Choroid plexus epithelial cell (primary cell): ENCODE measurements around the gene PAWR.
"Not testable (repeated sequence)": the region's sequence is repeated elsewhere in the genome, so short reads cannot be mapped to it uniquely, and the experiment has no call there.

Experiments used
- DNase-seq: peaks from one replicate; pipeline ENCODE4 v3.0.0-alpha.2; 2010; ENCODE audit warnings: low read depth
- H3K4me3 ChIP-seq: 2 replicates; pipeline ENCODE4 v1.5.1; 2011; ENCODE audit warnings: low read depth, mild to moderate bottlenecking, control low read depth, low read length, moderate library complexity
- TF ChIP-seq, protein P1 (sequence below): conservative IDR thresholded peaks from 2 replicates; pipeline ENCODE4 v1.5.1; 2011; ENCODE audit warnings: low read depth, mild to moderate bottlenecking, control low read depth, inconsistent platforms, low read length, moderate library complexity

The PAWR gene

DNA sequence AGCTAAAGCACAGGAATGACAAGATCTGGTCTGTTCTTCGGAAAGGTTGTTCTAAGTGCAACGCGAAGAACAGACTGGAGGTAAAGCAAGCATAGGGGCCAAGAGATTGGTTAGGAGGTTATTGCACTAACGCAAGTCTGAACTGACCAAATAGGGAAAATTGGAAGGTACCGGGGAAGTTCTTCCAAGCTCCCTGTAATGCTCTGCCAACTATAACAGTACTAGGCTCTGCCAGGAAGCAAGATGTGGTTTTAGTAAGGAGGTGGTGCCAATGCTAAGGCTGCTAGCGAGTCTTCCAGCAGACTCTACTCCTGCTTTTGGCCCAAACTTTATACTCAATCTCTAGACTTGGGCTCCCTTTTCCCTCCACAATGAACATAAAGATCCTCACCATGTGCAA lies 138.6 kb downstream of the PAWR start:
- TF ChIP-seq, protein P1, sequence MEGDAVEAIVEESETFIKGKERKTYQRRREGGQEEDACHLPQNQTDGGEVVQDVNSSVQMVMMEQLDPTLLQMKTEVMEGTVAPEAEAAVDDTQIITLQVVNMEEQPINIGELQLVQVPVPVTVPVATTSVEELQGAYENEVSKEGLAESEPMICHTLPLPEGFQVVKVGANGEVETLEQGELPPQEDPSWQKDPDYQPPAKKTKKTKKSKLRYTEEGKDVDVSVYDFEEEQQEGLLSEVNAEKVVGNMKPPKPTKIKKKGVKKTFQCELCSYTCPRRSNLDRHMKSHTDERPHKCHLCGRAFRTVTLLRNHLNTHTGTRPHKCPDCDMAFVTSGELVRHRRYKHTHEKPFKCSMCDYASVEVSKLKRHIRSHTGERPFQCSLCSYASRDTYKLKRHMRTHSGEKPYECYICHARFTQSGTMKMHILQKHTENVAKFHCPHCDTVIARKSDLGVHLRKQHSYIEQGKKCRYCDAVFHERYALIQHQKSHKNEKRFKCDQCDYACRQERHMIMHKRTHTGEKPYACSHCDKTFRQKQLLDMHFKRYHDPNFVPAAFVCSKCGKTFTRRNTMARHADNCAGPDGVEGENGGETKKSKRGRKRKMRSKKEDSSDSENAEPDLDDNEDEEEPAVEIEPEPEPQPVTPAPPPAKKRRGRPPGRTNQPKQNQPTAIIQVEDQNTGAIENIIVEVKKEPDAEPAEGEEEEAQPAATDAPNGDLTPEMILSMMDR: no peak
- peak; percentile 6 for DNase-seq
- no peak overlapping the region for H3K4me3 ChIP-seq

- TF ChIP-seq, protein P1: no peak
- DNase-seq: peak; percentile 83
- no peak overlapping the region for H3K4me3 ChIP-seq
These were observed 141.1 kb downstream of the PAWR start for GRCh38 chr12:79549531-79550271.

- TF ChIP-seq, protein P1: no peak
- no peak for DNase-seq
- no peak overlapping the region for H3K4me3 ChIP-seq
These were observed 142.2 kb downstream of the PAWR start for GRCh38 chr12:79548610-79548924.

DNA sequence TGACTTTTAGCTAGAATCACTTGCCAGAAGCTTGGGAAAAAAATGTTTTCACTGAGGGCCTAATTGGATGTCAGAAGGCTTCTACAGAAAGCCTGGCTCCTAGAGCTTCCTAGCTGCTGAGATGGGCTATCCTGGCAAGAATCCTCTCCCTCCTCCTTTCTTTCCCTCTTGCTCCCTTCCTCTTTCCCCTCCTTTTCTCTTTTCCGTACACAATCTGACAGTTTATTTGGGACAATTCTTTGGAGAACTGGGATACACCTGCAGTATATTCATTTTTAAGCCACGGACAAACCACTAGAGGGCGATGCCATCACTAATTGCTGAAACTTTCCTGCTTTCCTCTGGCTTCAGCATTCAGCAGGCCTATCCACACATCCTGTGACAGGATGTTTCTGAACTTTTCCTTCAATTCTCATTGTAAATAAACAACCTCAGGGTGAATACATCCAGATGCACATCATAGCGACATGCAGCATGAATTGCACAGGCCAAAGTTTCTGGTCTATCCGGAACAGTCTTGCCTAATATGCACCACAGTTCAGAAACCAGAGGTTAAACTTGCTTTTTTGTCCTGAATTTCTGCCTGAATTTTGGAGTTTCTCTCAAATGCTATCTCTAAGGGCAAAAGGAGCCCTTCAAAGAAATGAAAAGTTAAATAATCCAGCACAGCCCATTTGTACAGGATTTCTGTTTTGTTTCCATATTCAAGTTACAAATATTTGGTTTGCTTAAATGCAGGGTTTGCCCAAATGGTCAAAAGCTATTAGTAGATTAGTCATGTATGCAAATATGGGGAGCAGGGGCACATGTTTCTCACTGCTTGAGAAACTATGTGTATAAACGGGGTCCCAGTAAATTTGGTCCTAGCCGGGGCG lies 142.8 kb downstream of the PAWR start:
- no peak overlapping the region for H3K4me3 ChIP-seq

GRCh38 chr12:79547044-79547734 lies 143.6 kb downstream of the PAWR start:
- TF ChIP-seq, protein P1: no peak
- DNase-seq: peak; percentile 82
- H3K4me3 ChIP-seq: no peak overlapping the region

More for the DNA sequence above, 142.8 kb downstream of the PAWR start:
- TF ChIP-seq, protein P1: peak; percentile 81
- peak; percentile 89 for DNase-seq

DNA sequence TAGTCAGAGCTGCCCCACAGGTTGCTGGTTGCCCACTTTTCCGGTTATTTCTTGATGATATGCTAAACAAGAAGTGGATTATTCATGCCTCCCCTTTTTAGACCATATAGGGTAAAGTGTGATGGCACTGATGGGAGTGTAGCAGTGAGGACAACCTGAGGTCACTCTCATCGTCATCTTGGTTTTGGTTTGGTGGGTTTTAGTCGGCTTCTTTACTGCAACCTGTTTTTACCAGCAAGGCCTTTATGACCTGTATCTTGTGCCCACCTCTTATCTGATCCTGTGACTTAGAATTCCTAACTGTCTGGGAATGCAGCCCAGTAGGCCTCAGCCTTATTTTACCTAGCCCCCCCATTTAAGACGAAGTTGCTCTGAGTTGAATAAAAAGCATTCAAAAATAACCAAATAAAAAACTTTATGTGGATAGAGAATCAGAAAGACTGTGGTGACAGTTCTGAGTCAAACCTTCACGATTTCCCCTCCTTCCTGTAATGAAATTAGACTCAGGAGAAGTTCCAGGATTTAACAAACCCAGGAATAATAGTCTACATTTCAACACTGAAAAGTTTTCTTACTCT lies 144.2 kb downstream of the PAWR start:
- no peak overlapping the region for H3K4me3 ChIP-seq
- peak; percentile 30 for DNase-seq
- TF ChIP-seq, protein P1: no peak

DNA sequence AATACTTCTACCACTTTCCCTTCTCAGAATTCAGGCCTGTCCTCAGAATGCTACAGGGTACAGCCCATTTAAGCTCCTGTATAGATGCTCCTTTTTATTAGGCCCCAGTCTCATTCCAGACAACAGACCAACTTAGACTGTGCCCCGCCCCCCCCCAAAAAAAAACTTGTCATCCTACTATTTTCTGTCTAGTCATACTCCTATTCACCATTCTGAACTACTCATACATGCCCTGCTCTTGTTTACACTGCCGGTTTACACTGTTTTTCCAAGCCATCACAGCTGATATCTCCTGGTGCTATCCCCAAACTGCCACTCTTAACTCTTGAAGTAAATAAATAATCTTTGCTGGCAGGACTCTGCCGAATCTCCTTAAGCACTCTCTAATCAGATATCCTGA lies 146.3 kb downstream of the PAWR start:
- not testable (repeated sequence) for H3K4me3 ChIP-seq
- peak; percentile 28 for DNase-seq
